Measurements from ENCODE around the gene ARHGAP6. TPM values are rescaled to one million over a fixed set of nuclear protein-coding genes. Genes with fewer than 3 reads are reported as not detected.

Gene ARHGAP6
- total and polyA plus RNA-seq, 8 donors, result 2.2 to 26.4 (median 8.7) TPM

- 65 to 84% (median 79%) methylated on average over 2 of the region's 2 CpGs for WGBS, 5 donors
- no peaks in the 10 kb centered on the region for H3K4me1 ChIP-seq
- peaks cover 0 to 2% (median 0%) of the 10 kb centered on the region in 3 donors for H3K27me3 ChIP-seq
- H3K36me3 ChIP-seq, result no peaks in the 10 kb centered on the region
- H3K27ac ChIP-seq, result no peak overlapping the region
- no peak for DNase-seq
- H3K4me3 ChIP-seq, result no peak overlapping the region
- TF ChIP-seq POLR2A (IDR thresholded peaks at IDR 0.05) (no peak), POLR2AphosphoS5 (IDR thresholded peaks at IDR 0.05) (no peak), EP300 (IDR thresholded peaks at IDR 0.05) (no peak)
- TF ChIP-seq, protein P1, sequence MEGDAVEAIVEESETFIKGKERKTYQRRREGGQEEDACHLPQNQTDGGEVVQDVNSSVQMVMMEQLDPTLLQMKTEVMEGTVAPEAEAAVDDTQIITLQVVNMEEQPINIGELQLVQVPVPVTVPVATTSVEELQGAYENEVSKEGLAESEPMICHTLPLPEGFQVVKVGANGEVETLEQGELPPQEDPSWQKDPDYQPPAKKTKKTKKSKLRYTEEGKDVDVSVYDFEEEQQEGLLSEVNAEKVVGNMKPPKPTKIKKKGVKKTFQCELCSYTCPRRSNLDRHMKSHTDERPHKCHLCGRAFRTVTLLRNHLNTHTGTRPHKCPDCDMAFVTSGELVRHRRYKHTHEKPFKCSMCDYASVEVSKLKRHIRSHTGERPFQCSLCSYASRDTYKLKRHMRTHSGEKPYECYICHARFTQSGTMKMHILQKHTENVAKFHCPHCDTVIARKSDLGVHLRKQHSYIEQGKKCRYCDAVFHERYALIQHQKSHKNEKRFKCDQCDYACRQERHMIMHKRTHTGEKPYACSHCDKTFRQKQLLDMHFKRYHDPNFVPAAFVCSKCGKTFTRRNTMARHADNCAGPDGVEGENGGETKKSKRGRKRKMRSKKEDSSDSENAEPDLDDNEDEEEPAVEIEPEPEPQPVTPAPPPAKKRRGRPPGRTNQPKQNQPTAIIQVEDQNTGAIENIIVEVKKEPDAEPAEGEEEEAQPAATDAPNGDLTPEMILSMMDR (IDR thresholded peaks at IDR 0.05), result no peak
- peaks cover 0 to 2% (median 0%) of the 10 kb centered on the region in 4 donors for H3K9me3 ChIP-seq
- intact Hi-C loops (cut with DNase I; ENCODE audit: low total_unique reads), result no loop called here
These were observed 455.8 kb downstream of the ARHGAP6 start for GRCh38 chrX:11209798-11210414.

DNA sequence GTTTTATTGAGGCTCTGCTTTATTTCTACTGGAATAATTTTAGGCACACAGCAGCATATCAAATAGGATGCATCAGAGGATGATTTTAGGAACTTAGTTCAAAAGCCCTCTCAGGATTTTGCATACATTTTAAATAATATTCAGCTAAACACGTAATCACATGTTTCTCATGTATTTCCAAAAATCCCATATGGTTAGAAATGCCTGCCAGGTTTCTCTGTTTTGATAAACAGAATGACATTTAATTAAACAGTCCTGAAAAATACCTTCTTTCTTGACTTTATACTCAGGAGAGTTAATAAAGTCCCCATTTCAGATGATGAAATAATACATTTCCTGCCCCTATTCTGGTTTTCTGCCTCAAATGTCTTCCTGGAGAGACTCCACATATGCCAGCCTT lies 459.0 kb downstream of the ARHGAP6 start:
- Histone ChIP-seq H3K4me1 (no peaks in the 10 kb centered on the region), H3K4me3 (no peak overlapping the region), H3K9me3 (no peaks in the 10 kb centered on the region), H3K27me3 (no peaks in the 10 kb centered on the region), H3K27ac (no peak overlapping the region), H3K36me3 (no peaks in the 10 kb centered on the region)
- TF ChIP-seq POLR2A (IDR thresholded peaks at IDR 0.05) (no peak), EP300 (IDR thresholded peaks at IDR 0.05) (no peak), POLR2AphosphoS5 (IDR thresholded peaks at IDR 0.05) (no peak)
- TF ChIP-seq, protein P1 (IDR thresholded peaks at IDR 0.05), result no peak
- WGBS, 5 donors, result 45 to 85% (median 63%) methylated on average over 1 of the region's 1 CpG
- intact Hi-C loops (cut with DNase I; ENCODE audit: low total_unique reads), result no loop called here
- DNase-seq, result no peak

DNA sequence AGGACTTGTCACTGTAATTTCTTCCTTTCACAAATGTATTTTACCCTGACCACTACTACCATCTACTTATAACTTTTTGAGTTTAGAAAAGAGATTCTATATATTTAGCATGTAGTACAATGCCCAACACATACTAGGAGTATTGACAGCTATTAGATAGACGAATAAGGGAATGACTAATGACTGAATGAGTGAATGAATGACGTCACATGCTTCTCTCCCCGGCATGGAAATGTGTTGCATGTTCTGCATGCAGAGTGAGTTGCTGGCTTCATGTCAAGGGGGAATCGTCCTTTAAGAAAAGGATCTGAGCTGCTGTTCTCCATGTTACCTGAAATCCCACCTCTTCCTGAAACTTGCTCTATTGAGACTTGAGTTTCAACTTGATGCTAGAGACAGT lies 459.9 kb downstream of the ARHGAP6 start:
- Histone ChIP-seq H3K4me3 (no peak overlapping the region), H3K27ac (no peak overlapping the region), H3K27me3 (no peaks in the 10 kb centered on the region), H3K36me3 (no peaks in the 10 kb centered on the region), H3K9me3 (no peaks in the 10 kb centered on the region), H3K4me1 (no peaks in the 10 kb centered on the region)
- DNase-seq, result no peak
- whole genome bisulfite sequencing, 5 donors, result 56 to 95% (median 81%) methylated on average over 4 of the region's 4 CpGs
- no peak for TF ChIP-seq POLR2A (IDR thresholded peaks at IDR 0.05)
- TF ChIP-seq, protein P1 (IDR thresholded peaks at IDR 0.05), result no peak
- no peak for TF ChIP-seq EP300 (IDR thresholded peaks at IDR 0.05)
- no peak for TF ChIP-seq POLR2AphosphoS5 (IDR thresholded peaks at IDR 0.05)
- intact Hi-C loops (cut with DNase I; ENCODE audit: low total_unique reads), result no loop called here

DNA sequence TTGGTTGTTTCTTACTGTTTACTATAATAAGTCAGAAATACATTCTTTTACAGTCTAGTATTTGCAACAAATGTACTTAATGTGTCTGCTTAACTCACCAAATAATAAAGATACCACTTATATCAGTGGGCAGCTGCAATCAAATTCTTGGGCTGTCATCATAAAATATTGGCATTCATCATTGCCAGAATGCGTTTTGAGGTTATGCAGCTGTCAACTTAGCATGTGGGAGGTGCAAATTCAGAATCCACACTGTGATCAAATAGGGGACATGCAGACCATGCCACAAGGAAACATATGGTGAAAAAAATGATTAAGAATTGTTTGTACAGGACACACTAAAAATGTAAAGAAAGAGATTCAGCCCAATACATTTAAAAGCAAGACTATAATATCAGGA lies 468.0 kb downstream of the ARHGAP6 start:
- H3K36me3 ChIP-seq, result no peaks in the 10 kb centered on the region
- WGBS, 5 donors, result 35 to 63% (median 59%) methylated on average over 1 of the region's 1 CpG
- intact Hi-C loops (cut with DNase I; ENCODE audit: low total_unique reads), result no loop called here
- H3K27ac ChIP-seq, result no peak overlapping the region
- no peaks in the 10 kb centered on the region for H3K27me3 ChIP-seq
- H3K4me1 ChIP-seq, result peaks cover 0 to 7% (median 0%) of the 10 kb centered on the region in 4 donors
- TF ChIP-seq POLR2AphosphoS5 (IDR thresholded peaks at IDR 0.05) (no peak), POLR2A (IDR thresholded peaks at IDR 0.05) (no peak), EP300 (IDR thresholded peaks at IDR 0.05) (no peak)
- TF ChIP-seq, protein P1 (IDR thresholded peaks at IDR 0.05), result no peak
- H3K9me3 ChIP-seq, result no peaks in the 10 kb centered on the region
- no peak for DNase-seq
- H3K4me3 ChIP-seq, result no peak overlapping the region
